Left colon (tissue), 2 donors: ENCODE data around the gene SUDS3. TPM values are rescaled to one million over a fixed set of nuclear protein-coding genes. Genes with fewer than 3 reads are reported as not detected.

Experiments used
- ATAC-seq: fragments of 200-7000 bp; cut with Tn5 transposase; one replicate; pipeline ENCODE4 v1.9.1; 2020; ENCODE audit warnings: mild to moderate bottlenecking, moderate library complexity
- DNase-seq, 2 donors: peaks; one replicate each; pipeline ENCODE4 v3.0.0-alpha.2; 2020
- intact Hi-C, 2 donors: fragments of 100-400 bp; cut with DNase I in 1 of 2; cut with micrococcal nuclease in 1 of 2; formaldehyde crosslinking; loops; one replicate each; pipeline versions ENCODE4 v1.11.2 to v1.14.0; 2022; cut with DNase I, micrococcal nuclease
- total RNA-seq, 2 donors: library from RNA; stranded (reverse); fragmentation: NEBNext Ultra II Directional; extraction: Animal tissue kit (Norgen Biotek cat#: 25700); gene quantifications; one replicate each; pipeline ENCODE4 v1.2.1, GENCODE V29; 2021
- donor health status: DM: no; HTN: no; CAD: no.
- donor health status: DM: yes; HTN: yes; CAD: no.

SUDS3 gene
- total RNA-seq, 2 donors from 2014 or later, result 44.9 to 48.7 TPM

GRCh38 chr12:118428643-118429042 is 52.3 kb downstream of the SUDS3 start:
- intact Hi-C loops, result no loop called here
- ATAC-seq, result no peak
- no peak for DNase-seq

DNA sequence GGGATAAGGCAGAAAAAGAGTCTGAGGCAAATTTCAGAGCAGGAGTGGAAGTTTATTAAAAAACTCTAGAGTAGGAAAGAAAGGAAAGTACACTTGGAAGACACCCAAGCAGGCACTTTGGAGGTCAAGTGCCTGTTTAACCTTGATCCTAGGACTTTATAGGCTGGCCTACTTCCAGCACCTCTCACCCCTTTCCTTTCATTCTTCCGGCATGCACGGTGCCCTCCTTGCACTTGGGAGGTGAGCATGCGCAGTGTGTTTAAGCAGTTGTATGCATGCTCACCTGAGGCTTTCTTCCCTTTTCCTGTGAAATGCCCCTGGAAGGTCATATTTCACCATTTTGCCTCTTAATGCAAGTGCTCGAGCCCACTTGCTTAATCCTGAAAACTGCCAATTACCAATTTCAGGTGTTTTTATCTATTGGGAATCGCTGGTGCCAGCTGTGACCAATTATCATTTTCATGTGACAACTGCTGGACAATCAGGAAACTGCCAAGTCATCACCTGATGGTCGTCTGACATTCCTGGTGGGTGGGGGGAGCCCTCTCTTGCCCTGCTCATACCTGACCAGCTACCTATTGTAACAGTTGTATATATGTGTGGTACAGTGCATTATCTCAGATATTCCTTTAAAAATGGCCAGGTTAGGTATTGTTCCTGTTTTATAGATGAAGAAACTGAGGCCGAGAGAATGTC is 53.5 kb downstream of the SUDS3 start:
- intact Hi-C loops, result no loop called here
- DNase-seq, result peak; percentile 20 to 29
- ATAC-seq, result peak; percentile 65

DNA sequence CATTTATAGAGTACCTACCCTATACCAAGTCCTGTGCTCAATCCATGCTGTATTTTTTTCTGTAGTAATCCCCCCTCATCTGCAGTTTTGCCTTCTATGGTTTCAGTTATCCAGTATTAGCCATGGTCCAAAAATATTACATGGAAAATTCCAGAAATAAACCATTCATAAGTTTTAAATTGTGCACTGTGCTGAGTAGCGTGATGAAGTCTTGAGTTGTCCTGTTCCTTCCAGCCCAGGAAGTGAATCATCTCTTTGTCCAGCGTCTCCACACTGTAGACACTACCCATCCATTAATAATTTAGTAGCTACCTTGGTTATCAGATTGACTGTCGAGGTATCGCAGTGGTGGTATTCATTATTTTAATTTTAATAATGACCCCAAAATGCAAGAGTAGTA is 54.2 kb downstream of the SUDS3 start:
- ATAC-seq, result no peak
- no peak for DNase-seq
- intact Hi-C loops, result no loop called here

DNA sequence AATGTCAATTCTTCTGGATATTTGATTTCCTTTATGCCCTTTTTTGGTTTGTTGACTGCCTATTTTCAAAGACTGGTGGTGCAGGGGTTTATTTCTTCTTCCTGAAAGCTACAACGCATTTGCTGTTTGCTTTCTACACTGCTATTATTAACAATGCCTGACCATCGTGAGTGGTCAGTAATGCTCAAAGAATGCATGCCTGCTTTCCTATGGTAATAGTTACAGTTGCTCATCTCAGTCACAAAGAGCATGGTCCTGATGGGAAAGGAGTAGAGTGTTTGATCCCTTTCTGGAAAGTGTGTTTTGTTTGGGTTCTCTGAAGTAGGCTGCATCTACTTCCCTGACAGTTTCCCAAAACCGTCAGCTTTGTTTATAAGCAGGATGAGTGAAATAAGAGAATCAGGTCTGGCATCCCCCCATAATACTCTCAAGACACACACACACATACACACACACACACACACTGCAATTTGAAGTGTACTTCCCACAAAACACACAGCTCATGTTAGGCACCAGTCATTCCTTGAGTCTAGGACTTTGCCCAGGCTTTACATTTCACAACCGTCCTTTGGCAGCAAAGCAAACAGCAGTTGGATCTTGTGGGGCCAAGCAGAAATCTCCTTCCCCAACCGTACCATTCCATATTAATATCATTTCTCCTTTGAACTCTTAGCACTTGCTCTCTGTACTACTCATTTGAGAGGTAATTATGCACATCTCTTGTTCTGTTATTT is 56.6 kb downstream of the SUDS3 start:
- intact Hi-C loops, result no loop called here
- peak; percentile 91 for ATAC-seq
- peak in 1 of 2 donors; percentile 30 for DNase-seq

DNA sequence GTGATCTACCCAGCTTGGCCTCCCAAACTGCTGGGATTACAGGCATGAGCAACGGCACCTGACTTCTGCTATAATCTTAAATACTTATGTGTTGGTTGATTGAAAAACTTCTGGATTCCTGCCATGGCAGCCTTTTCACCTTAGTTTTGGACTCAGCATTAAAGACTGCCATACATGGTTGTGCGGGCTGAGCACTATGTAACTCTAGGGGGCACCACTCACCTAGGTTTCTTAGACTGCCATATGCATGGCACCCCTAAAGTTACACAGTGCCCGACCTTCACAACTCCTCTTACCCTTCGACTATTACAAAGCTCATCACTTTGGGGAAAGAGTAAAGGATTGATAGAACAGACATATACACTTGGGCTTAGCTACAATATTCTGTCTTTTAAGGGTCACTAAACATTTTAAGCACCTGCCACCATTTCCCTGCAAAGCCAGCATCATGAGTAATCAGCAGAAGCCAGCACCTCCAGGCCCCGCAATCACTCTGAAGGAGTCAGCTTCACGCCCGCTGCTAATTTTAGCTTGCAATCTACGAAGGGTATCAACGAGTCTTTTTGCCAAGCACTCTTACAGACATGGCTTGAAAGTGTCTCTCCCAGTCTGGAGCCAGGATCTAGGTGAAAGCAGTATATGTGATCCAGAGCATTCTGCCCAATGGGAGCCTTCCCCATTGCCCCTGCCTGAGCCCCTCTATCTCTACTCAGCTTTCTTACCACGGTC is 59.8 kb downstream of the SUDS3 start:
- ATAC-seq, result no peak
- intact Hi-C loops, result no loop called here
- no peak for DNase-seq

- DNase-seq (no peak), ATAC-seq (no peak)
- intact Hi-C loops, result no loop called here
Measured at GRCh38 chr12:118436986-118437385, 60.6 kb downstream of the SUDS3 start.

GRCh38 chr12:118439068-118439467 is 62.7 kb downstream of the SUDS3 start:
- no peak for ATAC-seq
- intact Hi-C loops, result no loop called here

GRCh38 chr12:118446247-118446646 is 69.9 kb downstream of the SUDS3 start:
- DNase-seq (no peak), ATAC-seq (no peak)
- intact Hi-C loops, result no loop called here

More at GRCh38 chr12:118439068-118439467, 62.7 kb downstream of the SUDS3 start:
- no peak for DNase-seq

- intact Hi-C loops, result no loop called here
- ATAC-seq (no peak), DNase-seq (no peak)
Measured at GRCh38 chr12:118447181-118447580, 70.8 kb downstream of the SUDS3 start.

GRCh38 chr12:118448341-118448740 is 72.0 kb downstream of the SUDS3 start:
- ATAC-seq (no peak), DNase-seq (no peak)
- intact Hi-C loops, result no loop called here

DNA sequence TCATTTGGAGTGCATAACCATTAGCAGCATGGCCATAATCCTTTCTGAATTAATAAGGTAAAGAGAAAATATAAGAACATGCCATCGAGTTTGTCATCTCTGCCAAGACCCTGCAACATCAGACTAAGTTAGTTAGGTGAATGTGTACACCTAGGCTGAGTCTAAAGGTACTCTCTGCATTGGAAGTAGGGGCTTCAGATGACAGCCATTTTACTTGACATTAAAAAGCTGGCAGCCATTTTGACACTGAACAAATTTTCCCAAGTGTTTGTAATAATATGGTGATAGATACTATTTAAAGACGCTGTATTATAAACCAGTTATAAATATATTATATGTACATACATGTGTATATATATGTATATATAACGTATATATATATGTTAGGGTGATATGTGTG is 79.0 kb downstream of the SUDS3 start:
- ATAC-seq (no peak), DNase-seq (no peak)
- intact Hi-C loops, result no loop called here

GRCh38 chr12:118456741-118457140 is 80.4 kb downstream of the SUDS3 start:
- intact Hi-C loops, result no loop called here
- DNase-seq, result no peak
- no peak for ATAC-seq

- intact Hi-C loops, result no loop called here
- DNase-seq (no peak), ATAC-seq (no peak)
Measured at GRCh38 chr12:118459110-118459509, 82.8 kb downstream of the SUDS3 start.

GRCh38 chr12:118463677-118464076 is 87.3 kb downstream of the SUDS3 start:
- intact Hi-C loops, result no loop called here
- ATAC-seq (peak; percentile 81), DNase-seq (no peak)

DNA sequence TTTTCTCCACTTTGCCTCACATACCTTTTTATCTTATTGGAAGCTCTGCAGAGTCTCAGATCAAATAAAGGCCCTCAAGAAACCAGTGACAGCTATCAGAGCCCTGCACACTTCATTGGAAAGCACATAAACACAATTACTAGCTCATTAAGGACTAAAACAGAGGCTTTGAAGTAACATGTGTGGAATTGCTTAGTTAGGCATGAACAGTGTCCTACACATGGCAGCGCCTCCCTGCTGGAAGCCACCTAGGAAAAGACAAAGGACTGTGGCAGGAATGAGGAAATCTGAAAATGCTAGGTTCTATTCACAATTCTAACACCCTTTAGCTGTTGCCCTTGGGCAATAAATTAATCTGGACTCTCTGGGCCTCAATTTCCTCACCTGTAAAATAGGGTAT is 89.4 kb downstream of the SUDS3 start:
- intact Hi-C loops, result no loop called here
- ATAC-seq (no peak), DNase-seq (no peak)

Other genes with a start within 250 kb of the SUDS3 start
- 100 to 1,000 TPM; 186 to 205 TPM for gene PEBP1, start 240.4 kb upstream of the SUDS3 start, total RNA-seq
- 10 to 100 TPM; 58.4 to 58.5 TPM for gene TAOK3, start 3.6 kb upstream of the SUDS3 start, total RNA-seq